UCSD-AML1 (cell line): ENCODE data around the gene SLC22A1.
"Not testable (repeated sequence)": the region's sequence is repeated elsewhere in the genome, so short reads cannot be mapped to it uniquely, and the experiment has no call there.

Source experiments
- DNase-seq: peaks from one replicate; lab custom pipeline; 2025; ENCODE audit not compliant: unreplicated experiment; lab: John Stamatoyannopoulos, UW

The SLC22A1 gene

DNA sequence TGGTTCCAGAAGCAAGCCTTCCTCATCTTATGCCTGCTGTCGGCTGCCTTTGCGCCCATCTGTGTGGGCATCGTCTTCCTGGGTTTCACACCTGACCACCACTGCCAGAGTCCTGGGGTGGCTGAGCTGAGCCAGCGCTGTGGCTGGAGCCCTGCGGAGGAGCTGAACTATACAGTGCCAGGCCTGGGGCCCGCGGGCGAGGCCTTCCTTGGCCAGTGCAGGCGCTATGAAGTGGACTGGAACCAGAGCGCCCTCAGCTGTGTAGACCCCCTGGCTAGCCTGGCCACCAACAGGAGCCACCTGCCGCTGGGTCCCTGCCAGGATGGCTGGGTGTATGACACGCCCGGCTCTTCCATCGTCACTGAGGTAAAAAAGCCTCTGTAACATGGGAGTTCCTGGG, 366 bp downstream of the SLC22A1 start:
- DNase-seq: no peak

DNA sequence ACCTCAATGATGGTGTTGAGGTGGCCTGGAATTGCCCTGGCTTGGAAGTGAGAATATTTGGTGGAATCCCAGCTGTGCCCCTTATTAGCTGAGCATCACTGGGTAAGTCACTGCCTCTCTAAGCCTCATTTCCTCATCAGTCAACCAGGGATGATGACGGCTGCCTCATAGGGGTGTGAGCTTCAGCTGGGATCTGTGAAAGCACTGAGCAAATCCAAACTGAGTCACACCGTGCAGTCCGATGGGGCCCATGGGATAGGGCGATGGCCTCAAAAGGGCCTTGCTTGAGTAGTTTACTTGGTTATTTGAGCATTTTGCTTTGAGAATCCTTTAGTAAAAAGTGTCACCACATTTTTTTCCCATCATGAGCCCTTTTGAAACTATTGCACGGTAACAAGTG, 1.1 kb downstream of the SLC22A1 start:
- no peak for DNase-seq

DNA sequence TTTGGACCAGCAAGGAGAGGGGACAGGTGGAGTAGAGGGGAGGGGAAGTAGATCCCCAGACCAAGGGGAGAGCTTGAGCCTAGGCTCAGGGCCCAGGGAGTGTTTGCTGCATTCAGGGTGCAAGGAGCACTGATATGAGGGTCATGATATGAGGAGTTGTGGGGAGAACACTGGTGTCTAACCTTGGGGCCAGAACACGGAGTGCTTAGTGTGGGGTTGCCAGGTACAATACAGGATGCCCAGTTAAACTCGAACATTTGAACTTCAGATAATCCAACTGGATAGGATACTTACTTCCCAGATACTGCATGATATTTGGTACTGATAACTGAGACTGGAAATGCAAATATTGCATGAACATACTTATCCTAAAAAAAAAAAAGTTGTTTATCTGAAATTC, 2.4 kb downstream of the SLC22A1 start:
- no peak for DNase-seq

DNA sequence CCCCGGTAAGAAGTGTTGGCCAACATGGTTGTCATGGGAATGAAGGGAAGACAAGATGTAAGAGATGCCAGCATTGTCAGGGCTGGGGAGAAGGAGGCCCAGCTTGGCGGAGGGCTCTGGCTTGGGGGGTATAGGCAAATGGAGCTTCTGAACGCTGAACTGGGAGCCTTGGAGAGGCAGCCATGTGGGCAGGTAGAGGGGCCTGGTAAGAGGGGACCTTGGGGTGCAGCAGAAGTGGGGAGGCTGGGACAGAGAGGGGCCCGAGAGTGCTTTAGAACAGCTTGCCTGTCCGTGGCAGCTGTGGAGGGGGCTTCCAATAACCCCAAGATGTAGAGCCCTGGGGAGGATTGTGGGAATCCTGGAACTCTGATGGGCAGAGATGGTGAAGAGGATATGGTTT, 3.0 kb downstream of the SLC22A1 start:
- no peak for DNase-seq

DNA sequence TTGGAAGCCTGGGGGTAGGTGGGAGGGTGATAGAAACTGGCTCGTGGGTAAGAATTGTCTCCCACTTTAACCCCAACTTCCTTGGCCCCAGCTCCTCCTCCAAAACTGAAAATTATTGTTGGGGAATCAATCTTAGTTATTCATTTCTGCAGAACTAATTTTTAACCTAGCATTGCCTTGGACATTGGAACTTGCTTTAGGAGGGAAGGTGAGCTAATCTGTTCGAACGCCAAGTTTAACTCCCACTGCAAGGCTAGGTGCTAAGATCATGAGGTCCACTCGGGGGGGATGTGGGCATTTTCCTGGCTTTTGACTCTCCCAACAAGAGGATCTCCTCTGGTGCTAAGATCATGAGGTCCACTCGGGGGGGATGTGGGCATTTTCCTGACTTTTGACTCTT, 3.5 kb downstream of the SLC22A1 start:
- not testable (repeated sequence) for DNase-seq

DNA sequence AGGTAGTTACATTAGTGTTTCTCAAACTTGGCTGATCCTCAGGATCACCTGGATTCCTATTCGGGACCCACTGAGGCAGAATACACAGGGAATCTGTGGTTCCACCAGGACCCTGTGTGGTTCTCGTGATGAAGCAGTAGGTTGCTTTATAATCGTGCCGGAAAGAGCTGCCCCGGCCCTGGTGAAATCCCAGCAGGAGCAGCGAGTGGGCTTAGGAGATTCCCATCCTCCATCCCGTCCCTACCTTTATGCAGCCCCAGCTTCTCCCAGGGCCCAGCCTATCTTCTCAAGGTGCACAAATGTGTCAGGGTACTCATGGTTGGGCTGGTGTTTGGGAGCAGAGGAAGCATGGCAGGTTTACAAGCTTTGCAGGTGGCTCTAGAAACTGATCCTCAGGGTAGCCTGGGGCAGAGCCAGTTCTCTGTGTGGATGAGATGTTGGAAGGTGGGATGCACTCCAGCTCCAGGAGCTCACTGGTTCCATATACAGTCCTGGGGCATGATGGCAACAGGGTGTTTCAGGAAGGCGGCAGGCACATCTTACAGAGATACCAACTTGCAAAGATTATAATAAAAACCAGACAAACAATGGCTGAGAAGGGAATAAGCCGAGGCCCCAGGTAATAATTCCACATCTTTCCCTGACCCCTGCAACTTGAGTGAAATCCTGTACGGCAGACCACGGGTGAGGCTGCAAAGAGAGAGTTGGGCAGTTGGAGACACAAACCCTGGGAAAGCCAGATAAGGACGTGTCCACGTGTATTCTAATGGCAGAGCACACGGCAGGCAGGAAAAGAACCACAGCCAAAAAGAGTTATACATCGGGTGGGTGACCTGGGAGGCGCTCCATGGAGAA, 5.9 kb downstream of the SLC22A1 start:
- no peak for DNase-seq

DNA sequence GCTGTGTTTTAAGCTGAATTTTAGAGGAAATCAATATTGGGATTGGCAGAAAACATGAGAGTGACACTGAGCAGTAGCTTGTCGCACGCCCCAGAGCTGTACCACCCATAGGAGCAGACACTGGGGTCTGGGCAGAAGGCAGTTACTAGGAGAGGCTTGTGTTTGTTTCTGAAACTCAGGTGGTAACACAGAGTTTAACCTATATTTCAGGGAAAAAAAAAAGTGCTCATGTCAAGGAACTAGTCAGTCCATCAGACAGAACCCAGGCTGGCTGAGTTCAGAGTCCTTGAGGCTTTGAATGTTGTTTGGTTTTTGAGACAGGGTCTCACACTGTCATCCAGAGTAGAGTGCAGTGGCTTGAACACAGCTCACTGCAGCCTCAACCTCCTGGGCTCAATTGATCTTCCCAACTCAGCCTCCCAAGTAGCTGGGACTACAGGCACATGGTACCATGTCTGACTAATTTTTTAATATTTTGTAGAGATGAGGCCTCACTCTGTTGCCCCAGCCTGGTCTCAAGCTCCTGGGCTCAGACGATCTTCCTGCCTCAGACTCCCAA, 6.6 kb downstream of the SLC22A1 start:
- no peak for DNase-seq

DNA sequence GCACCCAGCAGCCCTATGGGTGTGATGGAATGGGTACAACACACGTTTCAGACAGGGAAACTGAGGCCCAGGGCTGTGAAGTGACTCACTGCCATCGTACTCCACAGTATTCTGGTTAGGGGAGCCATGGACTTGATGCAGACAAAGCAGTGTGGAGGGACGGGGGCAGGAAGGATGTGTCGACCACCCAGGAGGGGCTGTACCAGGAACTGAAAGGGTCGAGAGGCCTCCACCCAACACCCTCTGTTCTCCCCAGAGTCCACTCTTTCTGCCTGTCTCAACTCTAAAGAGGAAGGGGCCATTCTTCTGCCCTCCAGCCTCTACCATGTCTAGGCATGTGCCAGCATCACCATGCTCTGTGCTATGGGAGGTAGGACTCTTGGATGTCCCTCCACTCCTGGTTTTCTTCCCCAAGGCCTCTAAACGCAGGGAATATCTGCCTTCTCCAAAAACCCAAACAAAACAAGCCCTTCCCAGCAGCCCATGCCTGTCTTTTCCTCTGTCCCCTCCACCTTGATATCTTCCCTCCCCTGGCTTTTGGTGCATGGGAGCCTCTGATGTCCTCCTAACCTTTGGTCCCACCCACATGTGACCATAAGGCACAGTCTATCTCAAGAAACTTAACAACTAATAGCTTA, 7.4 kb downstream of the SLC22A1 start:
- DNase-seq: no peak

DNA sequence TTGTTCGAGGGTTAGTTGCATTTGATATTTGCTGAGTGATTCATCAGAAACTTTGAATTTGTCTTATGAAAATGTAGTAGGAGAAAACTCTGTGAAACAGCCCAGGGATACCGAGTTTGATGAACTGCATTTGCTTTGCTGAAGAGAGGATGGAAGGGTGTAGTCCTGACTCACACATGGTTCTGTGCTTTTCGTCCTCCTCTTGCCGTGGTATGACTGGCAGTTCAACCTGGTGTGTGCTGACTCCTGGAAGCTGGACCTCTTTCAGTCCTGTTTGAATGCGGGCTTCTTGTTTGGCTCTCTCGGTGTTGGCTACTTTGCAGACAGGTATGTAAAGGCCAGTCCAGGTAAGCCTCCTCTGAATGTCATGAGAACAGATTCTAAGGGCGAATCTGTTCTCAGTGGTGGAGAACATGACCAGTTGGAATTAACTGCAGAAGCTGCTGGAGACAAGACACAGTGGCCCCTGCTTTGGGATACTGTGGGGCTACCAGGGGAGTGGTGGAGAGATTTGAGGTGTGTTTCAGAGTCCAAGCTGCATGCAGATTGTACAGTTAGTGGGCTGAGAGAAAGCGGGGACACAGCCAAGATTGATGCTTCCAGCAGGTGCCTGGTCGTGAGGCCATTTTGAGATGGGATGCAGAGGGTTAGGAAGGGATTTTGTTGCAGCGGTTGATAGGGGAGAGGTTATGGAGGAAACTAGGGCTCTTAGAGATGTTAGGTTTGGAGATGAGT, 8.4 kb downstream of the SLC22A1 start:
- no peak for DNase-seq

DNA sequence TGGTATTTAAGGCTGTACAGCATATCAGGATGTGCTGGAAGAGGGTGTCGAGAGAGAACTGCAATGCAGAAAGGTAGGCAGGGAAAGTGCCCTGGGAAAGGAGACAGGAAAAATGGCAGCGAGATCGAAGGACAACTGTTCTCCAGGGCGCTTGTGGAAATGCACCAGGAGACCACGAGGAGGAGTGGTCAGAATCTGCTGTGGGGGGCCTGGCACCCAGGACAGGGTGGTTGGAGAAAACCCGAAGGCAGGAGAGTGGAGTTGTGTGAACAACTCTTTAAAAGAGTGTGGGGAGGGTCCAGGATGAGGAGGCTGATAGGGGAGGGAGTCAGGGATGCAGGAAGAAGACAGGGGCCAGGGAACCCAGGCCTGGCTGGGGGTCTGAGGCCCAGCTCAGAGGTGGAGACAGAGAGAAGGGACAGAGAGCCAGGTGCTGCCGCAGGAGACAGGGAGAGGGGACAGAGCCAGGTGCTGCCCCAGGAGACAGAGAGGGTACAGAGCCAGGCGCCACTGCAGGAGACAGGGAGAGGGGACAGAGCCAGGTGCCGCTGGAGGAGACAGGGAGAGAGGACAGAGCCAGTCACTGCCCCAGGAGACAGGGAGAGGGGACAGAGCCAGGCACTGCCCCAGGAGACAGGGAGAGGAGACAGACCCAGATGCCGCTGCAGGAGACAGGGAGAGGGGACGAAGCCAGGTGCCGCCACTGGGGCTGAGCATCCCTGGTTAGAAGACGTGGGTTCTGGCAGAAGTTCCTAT, 9.3 kb downstream of the SLC22A1 start:
- DNase-seq: no peak

DNA sequence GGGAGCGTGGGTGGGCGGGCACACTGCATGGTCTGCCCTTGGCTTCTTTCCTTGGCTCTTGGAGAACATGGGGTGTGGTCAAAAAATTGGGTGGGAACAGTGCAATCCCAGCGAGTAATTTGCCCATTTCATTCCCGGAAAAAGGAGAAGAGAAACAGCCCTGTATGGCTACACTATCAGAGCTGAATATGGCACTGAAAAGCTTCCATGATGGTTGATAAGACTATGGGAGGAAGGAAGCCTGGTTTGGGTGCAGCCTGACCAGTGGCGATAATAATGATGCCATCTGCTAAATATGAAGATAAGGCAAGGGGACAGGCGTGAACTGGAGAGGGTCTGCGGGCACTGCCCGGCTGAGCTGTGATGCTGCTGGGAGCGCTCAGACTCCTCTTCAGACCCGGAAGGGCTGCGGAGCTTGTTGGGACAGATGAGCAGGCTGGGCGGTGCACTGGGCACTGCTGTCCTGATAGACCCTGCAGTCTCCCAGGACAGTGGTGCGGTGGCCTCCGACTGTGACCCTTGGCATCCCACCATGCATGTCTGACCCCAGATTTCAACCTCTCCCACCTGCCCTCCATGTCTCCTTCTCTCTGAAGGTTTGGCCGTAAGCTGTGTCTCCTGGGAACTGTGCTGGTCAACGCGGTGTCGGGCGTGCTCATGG, 10.2 kb downstream of the SLC22A1 start:
- no peak for DNase-seq

DNA sequence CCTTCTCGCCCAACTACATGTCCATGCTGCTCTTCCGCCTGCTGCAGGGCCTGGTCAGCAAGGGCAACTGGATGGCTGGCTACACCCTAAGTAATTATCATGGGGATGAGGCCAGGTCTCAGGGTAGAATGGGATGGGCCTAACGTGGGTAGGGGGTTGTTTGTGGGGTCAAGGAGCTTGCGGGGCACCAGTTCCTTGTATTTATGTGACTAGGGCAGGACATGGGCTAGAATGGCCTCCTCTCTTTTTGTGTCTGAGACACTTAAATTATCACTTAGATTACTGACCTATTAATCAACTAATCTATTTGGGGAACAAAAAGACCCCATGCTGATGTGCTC, 10.7 kb downstream of the SLC22A1 start:
- no peak for DNase-seq

DNA sequence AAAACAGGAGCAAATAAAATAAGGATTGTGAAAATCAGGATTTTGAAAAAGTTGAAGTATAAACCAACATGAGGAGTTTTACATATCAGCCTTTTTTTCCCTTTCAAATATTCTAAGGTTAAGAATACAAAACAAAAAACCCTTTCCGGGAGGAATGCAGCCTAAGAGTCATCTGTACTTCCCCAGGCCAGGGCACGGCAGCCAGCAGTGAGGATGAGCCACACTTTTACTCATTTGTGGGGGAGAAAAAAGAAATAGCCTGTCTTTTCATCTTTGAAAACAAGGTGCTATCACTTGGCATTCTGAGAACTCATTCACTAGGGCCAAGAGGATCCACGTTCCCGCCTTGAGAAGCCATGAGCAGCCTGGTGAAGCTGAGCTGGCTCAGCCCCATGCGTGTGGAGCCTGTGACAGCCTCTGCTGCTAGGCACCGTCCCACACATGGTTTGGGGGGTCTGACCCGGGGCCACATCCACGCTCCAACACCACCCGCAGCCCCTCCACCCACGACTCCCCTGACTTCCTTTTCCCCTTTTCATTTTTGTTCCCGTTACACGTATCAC, 11.2 kb downstream of the SLC22A1 start:
- no peak for DNase-seq

DNA sequence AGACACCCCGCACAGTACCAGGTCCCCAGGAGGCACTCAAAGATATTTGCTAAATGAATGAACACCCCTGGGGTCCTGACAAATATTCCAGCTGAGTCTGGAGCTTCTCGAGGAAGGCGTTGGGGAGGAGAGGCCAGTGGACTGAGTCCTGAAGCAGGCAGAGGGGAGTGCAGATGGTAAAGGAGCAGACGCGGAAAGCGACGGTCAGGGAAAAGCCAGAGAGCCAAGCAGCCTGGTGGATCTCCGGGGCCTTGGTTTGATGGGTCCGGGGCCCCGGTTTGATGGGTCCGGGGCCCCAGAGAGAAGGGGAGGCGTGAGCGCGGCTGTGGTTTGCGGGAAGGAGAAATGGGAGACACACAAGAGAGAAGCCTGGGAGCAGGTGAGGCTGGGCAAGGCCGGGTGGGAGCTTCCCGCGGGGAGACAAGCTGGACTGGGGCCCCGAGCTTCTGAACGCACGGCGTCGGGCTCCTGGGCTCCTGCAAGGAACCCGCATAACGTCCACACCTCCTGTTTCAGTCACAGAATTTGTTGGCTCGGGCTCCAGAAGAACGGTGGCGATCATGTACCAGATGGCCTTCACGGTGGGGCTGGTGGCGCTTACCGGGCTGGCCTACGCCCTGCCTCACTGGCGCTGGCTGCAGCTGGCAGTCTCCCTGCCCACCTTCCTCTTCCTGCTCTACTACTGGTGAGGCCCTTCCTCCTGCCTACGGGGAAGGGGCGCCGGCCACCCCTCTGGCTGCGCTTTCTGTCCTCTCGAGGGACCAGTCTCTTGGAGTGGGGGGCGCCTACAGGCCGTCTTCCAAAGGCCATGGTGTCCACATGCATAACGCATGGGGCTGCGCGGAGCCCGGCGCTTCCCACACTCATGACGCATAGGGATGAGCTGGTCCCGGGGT, 12.1 kb downstream of the SLC22A1 start:
- no peak for DNase-seq

DNA sequence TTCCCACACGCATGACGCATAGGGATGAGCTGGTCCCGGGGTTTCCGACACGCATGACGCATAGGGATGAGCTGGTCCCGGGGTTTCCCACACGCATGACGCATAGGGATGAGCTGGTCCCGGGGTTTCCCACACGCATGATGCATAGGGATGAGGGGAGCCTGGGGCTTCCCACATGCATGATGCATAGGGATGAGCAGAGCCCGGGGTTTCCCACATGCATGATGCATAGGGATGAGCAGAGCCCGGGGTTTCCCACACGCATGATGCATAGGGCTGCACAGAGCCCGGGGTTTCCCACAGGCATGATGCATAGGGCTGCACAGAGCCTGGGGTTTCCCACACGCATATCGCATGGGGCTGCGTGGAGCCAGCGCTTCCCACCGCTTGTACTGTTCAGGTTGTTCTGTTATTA, 12.7 kb downstream of the SLC22A1 start:
- not testable (repeated sequence) for DNase-seq

DNA sequence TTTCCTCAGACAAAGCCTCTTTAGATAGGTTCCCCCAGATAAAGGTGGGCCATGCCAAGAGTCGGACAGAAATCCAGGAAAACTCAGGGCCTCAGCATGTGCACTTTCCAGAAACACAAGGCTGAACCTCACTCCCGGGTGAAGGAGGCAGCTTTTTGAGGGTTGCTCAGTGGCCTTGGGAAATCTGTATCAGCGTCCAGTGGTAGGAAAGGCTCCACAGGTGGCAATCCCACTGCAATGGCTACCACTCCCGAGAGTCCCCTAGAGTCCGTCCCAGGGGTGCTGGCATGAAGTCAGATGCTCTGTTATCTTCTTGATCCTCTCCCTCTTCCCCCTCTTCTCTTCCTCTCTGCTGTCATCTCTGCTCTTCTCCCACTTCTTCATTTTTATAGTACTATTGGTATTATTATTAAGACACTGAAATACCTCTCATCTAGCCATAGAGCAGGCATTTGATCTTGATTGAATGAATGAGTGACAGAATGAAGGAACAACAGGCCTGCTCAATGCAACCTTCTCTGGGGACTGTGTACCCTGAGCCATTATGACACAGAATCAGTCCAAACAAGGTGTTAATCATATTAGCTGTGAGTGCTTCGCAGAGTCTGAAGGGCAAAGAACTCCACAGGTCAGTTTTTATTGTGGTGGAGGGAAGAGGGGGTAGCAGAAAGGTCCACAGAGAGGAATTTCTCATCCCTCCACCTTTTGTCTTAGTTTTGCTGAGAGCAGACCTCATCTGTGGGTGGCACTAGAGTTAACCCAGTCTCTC, 13.3 kb downstream of the SLC22A1 start:
- no peak for DNase-seq

DNA sequence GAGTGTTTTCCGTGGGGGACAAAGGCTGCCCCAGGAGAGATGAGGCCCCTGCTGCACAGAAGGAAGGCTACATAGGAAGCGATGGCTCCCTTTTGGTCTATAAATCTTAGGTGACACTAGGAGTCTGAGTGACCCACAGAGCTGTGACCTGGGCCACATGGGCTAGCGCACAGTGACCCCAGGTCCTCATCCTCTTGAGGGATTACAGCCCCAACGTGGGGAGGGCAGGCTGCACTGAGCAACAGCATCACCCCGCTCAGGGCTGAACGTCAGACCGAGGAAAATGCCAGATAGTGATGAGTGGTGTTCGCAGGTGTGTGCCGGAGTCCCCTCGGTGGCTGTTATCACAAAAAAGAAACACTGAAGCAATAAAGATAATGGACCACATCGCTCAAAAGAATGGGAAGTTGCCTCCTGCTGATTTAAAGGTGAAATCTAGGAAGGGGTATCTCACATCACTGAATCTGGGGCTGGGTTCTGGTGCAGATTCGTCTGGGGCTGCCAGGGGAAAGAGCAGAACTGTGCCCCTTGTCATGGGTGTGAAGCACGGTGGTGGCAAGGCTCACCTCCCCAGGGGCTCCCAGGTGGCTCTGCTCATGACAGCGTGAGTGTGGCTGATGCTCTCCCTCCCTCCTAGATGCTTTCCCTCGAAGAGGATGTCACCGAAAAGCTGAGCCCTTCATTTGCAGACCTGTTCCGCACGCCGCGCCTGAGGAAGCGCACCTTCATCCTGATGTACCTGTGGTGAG, 14.5 kb downstream of the SLC22A1 start:
- DNase-seq: no peak
